SK-N-SH treated with all-trans-retinoic acid at 6 μM for 48 hours (cell line): ENCODE data around the gene TMEM131.

Source experiments
- ATAC-seq: fragments of 200-7000 bp; cut with Tn5 transposase; 3 replicates; pipeline ENCODE4 v1.9.1; 2020; ENCODE audit warnings: mild to moderate bottlenecking, moderate library complexity
- ARNTL ChIP-seq: fragments of 450-650 bp; formaldehyde crosslinking; IDR thresholded peaks from 2 replicates; pipeline ENCODE4 v1.5.0; 2020; ENCODE audit warnings: low read depth, mild to moderate bottlenecking, moderate library complexity, borderline replicate concordance
- BACH2 ChIP-seq: fragments of 250-450 bp; sonication (Bioruptor Pico); IDR thresholded peaks from 2 replicates; pipeline ENCODE4 v1.9.0; 2021; ENCODE audit warnings: mild to moderate bottlenecking, borderline replicate concordance
- CSDC2 ChIP-seq: fragments of 250-450 bp; sonication (Bioruptor Pico); IDR thresholded peaks from 2 replicates; pipeline ENCODE4 v1.5.0; 2020; ENCODE audit warnings: mild to moderate bottlenecking, moderate library complexity
- ESRRG ChIP-seq: fragments of 250-450 bp; sonication (Bioruptor Pico); IDR thresholded peaks from 2 replicates; pipeline ENCODE4 v1.6.1; 2021; ENCODE audit warnings: mild to moderate bottlenecking
- GLIS3 ChIP-seq: fragments of 250-450 bp; sonication (Bioruptor Pico); IDR thresholded peaks from 2 replicates; pipeline ENCODE4 v1.5.0; 2020; ENCODE audit warnings: mild to moderate bottlenecking, moderate library complexity
- ISL1 ChIP-seq: fragments of 250-450 bp; sonication (Bioruptor Pico); IDR thresholded peaks from 2 replicates; pipeline ENCODE4 v2.1.2; 2022; ENCODE audit warnings: mild to moderate bottlenecking, moderate library complexity
- OSR1 ChIP-seq: fragments of 250-450 bp; sonication (Bioruptor Pico); IDR thresholded peaks from 2 replicates; pipeline ENCODE4 v1.8.0; 2022; ENCODE audit warnings: moderate library complexity, mild to moderate bottlenecking, inconsistent platforms
- PPARA ChIP-seq: fragments of 250-450 bp; sonication (Bioruptor Pico); IDR thresholded peaks from 2 replicates; pipeline ENCODE4 v1.5.0; 2020; ENCODE audit warnings: mild to moderate bottlenecking, borderline replicate concordance
- TCF4 ChIP-seq: fragments of 250-450 bp; sonication (Bioruptor Pico); IDR thresholded peaks from 2 replicates; pipeline ENCODE4 v1.8.0; 2021; ENCODE audit warnings: mild to moderate bottlenecking, moderate library complexity, borderline replicate concordance
- TOX ChIP-seq: fragments of 250-450 bp; sonication (Bioruptor Pico); IDR thresholded peaks from 2 replicates; pipeline ENCODE4 v1.8.0; 2021; ENCODE audit warnings: mild to moderate bottlenecking, moderate library complexity, borderline replicate concordance
- ZC3H10 ChIP-seq: fragments of 250-450 bp; sonication (Bioruptor Pico); IDR thresholded peaks from 2 replicates; pipeline ENCODE4 v1.5.1; 2021; ENCODE audit warnings: mild to moderate bottlenecking, moderate library complexity
- ZFP3 ChIP-seq: fragments of 250-450 bp; sonication (Bioruptor Pico); IDR thresholded peaks from 2 replicates; pipeline ENCODE4 v1.5.0; 2020; ENCODE audit warnings: mild to moderate bottlenecking, moderate library complexity
- ZFP30 ChIP-seq: fragments of 450-650 bp; formaldehyde crosslinking; IDR thresholded peaks from 2 replicates; pipeline ENCODE4 v1.5.0; 2022; ENCODE audit warnings: mild to moderate bottlenecking, moderate library complexity
- ZNF70 ChIP-seq: fragments of 450-650 bp; formaldehyde crosslinking; IDR thresholded peaks from 2 replicates; pipeline ENCODE4 v1.5.0; 2020; ENCODE audit warnings: mild to moderate bottlenecking, moderate library complexity
- TF ChIP-seq, protein P1 (sequence below): fragments of 250-450 bp; sonication (Bioruptor Pico); IDR thresholded peaks from 2 replicates; pipeline ENCODE4 v1.5.1; 2020; ENCODE audit warnings: low read depth, mild to moderate bottlenecking, moderate library complexity
- TF ChIP-seq, protein P2 (sequence below): fragments of 250-450 bp; sonication (Bioruptor Pico); IDR thresholded peaks from 2 replicates; pipeline ENCODE4 v1.8.0; 2021; ENCODE audit warnings: low read depth, mild to moderate bottlenecking, moderate library complexity, borderline replicate concordance
- TF ChIP-seq, protein P3 (sequence below): fragments of 250-450 bp; sonication (Bioruptor Pico); IDR thresholded peaks from 2 replicates; pipeline ENCODE4 v1.8.0; 2020; ENCODE audit warnings: mild to moderate bottlenecking, moderate library complexity, borderline replicate concordance
- TF ChIP-seq, protein P4 (sequence below): fragments of 250-450 bp; sonication (Bioruptor Pico); IDR thresholded peaks from 2 replicates; pipeline ENCODE4 v1.5.0; 2020; ENCODE audit warnings: mild to moderate bottlenecking, moderate library complexity

The TMEM131 gene

DNA sequence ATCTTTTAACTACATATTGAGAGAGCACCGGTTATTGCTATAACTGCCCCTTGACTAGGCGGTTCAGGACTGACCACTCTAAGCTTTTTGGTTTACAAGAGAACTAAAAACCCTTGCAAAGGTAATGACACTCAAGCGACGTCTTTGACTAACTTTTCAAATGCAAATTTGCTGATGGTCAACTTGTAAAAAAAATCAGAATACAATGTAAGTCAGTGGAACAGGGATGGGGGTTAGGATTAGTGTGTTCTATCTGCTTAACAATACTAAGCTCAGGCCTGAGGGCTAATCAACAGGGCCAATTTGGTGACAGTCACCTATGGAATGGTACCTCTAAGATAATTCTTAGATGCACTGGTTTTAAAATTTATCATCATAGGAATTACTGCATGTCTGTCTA lies 225.3 kb downstream of the TMEM131 start (continued):
- TF ChIP-seq BACH2 (CRISPR knock-in tag) (no peak), ZFP30 (CRISPR knock-in tag) (no peak), TOX (CRISPR knock-in tag) (no peak), ZFP3 (no peak), CSDC2 (CRISPR knock-in tag) (no peak), TCF4 (CRISPR knock-in tag) (no peak)
- TF ChIP-seq, protein P1, sequence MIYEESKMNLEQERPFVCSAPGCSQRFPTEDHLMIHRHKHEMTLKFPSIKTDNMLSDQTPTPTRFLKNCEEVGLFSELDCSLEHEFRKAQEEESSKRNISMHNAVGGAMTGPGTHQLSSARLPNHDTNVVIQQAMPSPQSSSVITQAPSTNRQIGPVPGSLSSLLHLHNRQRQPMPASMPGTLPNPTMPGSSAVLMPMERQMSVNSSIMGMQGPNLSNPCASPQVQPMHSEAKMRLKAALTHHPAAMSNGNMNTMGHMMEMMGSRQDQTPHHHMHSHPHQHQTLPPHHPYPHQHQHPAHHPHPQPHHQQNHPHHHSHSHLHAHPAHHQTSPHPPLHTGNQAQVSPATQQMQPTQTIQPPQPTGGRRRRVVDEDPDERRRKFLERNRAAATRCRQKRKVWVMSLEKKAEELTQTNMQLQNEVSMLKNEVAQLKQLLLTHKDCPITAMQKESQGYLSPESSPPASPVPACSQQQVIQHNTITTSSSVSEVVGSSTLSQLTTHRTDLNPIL (CRISPR knock-in tag), result no peak
- TF ChIP-seq, protein P2, sequence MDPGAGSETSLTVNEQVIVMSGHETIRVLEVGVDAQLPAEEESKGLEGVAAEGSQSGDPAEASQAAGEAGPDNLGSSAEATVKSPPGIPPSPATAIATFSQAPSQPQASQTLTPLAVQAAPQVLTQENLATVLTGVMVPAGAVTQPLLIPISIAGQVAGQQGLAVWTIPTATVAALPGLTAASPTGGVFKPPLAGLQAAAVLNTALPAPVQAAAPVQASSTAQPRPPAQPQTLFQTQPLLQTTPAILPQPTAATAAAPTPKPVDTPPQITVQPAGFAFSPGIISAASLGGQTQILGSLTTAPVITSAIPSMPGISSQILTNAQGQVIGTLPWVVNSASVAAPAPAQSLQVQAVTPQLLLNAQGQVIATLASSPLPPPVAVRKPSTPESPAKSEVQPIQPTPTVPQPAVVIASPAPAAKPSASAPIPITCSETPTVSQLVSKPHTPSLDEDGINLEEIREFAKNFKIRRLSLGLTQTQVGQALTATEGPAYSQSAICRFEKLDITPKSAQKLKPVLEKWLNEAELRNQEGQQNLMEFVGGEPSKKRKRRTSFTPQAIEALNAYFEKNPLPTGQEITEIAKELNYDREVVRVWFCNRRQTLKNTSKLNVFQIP (CRISPR knock-in tag), result no peak

DNA sequence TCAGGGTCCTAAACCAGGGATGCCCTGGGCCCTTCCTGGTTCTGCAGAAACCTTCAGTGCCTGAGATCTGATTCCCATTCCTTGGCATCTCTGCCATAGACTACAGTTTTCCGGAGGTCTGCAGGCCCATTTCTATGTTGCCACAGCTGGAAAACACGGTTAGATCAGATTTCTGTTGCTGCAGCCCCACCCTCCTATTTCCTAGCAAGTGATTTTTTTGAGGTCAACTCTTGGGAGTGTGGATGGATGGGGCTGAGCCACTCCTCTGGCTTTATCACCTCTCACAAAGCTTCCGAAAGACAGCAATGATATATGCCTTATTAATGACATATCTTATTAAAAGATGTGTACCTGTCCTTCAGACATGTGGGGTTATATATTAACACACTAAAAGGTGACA lies 226.0 kb downstream of the TMEM131 start:
- no peak for ATAC-seq
- TF ChIP-seq BACH2 (CRISPR knock-in tag) (no peak), GLIS3 (CRISPR knock-in tag) (no peak), TOX (CRISPR knock-in tag) (no peak), PPARA (CRISPR knock-in tag) (no peak), ZFP30 (CRISPR knock-in tag) (no peak), ZC3H10 (CRISPR knock-in tag) (no peak), CSDC2 (CRISPR knock-in tag) (no peak), ZNF70 (CRISPR knock-in tag) (no peak), ISL1 (CRISPR knock-in tag) (no peak), ZFP3 (no peak)
- TF ChIP-seq, protein P3, sequence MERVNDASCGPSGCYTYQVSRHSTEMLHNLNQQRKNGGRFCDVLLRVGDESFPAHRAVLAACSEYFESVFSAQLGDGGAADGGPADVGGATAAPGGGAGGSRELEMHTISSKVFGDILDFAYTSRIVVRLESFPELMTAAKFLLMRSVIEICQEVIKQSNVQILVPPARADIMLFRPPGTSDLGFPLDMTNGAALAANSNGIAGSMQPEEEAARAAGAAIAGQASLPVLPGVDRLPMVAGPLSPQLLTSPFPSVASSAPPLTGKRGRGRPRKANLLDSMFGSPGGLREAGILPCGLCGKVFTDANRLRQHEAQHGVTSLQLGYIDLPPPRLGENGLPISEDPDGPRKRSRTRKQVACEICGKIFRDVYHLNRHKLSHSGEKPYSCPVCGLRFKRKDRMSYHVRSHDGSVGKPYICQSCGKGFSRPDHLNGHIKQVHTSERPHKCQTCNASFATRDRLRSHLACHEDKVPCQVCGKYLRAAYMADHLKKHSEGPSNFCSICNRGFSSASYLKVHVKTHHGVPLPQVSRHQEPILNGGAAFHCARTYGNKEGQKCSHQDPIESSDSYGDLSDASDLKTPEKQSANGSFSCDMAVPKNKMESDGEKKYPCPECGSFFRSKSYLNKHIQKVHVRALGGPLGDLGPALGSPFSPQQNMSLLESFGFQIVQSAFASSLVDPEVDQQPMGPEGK (CRISPR knock-in tag), result no peak
- TF ChIP-seq, protein P2 (CRISPR knock-in tag), result no peak

DNA sequence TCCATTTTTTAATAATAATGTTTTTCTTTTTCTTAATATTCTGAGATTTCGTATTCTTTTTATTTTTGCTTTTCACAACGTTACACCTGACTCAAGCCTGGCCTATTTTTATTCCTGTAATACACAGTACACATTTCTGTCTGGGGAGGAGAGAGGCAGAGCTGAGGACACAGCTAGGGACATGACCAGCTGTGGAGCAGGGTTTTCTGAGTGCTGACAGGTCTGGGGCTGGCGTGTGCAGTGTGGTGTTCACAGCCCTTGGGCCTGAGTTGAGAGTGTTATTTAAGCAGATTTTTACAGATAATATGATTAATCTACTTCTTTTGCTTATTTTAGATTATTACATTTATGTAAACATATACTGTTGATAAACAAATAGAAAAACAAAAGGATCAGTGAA lies 226.4 kb downstream of the TMEM131 start:
- no peak for ATAC-seq
- TF ChIP-seq, protein P3 (CRISPR knock-in tag), result no peak
- no peak for TF ChIP-seq PPARA (CRISPR knock-in tag)
- TF ChIP-seq GLIS3 (CRISPR knock-in tag), result no peak
- no peak for TF ChIP-seq OSR1 (CRISPR knock-in tag)
- TF ChIP-seq ARNTL (CRISPR knock-in tag), result no peak
- TF ChIP-seq CSDC2 (CRISPR knock-in tag), result no peak
- no peak for TF ChIP-seq ISL1 (CRISPR knock-in tag)
- TF ChIP-seq ZNF70 (CRISPR knock-in tag), result no peak
- TF ChIP-seq, protein P1 (CRISPR knock-in tag), result no peak
- TF ChIP-seq ESRRG (CRISPR knock-in tag), result no peak
- TF ChIP-seq, all 23 proteins: peak for 0

DNA sequence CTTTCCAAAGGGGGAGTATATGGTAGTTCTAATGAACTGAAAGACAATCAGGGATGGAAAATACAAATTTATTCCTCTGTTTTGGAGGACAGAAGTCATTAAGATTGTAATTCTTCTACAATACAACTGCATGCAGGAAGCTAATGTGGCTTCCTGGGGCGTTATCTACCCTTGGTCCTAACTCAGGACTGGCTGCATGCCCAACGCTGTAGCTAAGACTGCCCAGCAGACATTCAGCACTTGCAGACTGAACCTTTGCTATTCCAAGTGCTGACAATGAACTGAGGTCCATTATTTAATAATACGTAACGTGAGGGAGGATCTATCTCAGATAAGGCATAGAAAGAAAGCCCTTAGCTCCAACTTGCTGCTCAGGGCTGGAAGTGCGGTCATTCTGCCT lies 229.2 kb downstream of the TMEM131 start:
- TF ChIP-seq, protein P4, sequence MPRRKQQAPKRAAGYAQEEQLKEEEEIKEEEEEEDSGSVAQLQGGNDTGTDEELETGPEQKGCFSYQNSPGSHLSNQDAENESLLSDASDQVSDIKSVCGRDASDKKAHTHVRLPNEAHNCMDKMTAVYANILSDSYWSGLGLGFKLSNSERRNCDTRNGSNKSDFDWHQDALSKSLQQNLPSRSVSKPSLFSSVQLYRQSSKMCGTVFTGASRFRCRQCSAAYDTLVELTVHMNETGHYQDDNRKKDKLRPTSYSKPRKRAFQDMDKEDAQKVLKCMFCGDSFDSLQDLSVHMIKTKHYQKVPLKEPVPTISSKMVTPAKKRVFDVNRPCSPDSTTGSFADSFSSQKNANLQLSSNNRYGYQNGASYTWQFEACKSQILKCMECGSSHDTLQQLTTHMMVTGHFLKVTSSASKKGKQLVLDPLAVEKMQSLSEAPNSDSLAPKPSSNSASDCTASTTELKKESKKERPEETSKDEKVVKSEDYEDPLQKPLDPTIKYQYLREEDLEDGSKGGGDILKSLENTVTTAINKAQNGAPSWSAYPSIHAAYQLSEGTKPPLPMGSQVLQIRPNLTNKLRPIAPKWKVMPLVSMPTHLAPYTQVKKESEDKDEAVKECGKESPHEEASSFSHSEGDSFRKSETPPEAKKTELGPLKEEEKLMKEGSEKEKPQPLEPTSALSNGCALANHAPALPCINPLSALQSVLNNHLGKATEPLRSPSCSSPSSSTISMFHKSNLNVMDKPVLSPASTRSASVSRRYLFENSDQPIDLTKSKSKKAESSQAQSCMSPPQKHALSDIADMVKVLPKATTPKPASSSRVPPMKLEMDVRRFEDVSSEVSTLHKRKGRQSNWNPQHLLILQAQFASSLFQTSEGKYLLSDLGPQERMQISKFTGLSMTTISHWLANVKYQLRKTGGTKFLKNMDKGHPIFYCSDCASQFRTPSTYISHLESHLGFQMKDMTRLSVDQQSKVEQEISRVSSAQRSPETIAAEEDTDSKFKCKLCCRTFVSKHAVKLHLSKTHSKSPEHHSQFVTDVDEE (CRISPR knock-in tag), result no peak
- no peak for TF ChIP-seq OSR1 (CRISPR knock-in tag)
- TF ChIP-seq, protein P3 (CRISPR knock-in tag), result no peak
- no peak for ATAC-seq
